Measurements from ENCODE around the gene TEX22.

DNA sequence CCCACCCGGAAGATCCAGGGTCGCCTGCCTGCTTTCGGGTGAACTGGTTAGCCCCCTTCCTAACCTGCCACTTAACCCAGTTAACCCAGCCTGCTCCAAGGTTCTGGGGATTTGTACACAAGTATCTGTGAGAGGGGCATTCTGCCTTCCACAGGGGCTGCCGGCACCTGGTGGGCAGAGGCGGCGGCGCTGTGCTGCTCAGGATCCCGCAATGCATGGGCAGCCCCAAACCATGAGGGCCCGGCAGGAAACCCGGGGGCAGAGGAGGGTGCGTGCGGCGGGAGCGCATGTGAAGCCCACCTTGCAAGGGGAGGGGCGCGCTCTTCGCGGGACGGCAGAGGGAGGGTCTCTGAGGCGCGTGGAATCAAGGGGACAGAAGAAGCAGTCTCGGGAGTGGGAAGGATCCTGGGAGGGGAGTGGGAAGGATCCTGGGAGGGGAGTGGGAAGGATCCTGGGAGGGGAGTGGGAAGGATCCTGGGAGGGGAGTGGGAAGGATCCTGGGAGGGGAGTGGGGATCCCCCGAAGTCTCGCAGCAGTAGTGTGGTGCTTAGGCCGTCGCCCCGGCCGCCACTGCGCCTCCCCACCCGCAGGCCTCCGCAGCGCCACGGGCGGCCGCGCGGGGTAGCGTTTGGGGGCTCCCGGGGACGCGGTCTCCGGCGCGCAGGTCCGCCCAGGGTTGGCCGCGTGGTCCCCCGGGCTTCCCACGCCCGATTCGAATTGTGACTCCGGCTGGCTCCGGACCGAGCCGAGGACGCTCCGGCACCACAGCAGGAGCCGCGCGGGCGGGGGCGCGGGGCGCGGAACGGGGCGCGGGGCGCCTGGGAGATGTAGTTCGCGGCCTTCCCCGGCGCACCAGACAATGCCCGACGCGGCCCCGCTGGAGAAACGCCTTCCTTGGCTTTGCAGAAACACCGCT is 16.4 kb downstream of the TEX22 start:
- TF ChIP-seq CTCF (conservative IDR thresholded peaks at IDR 0.05; ENCODE audit: low read depth in 2 of 2), result peak; percentile 31 to 41
- TF ChIP-seq EZH2phosphoT487 (IDR thresholded peaks at IDR 0.05; ENCODE audit: unreplicated experiment), result no peak
- TF ChIP-seq POLR2AphosphoS5 (IDR thresholded peaks at IDR 0.05; ENCODE audit: low read depth), result peak; percentile 57; the same call in 1 of the 2 replicates
- TF ChIP-seq, protein P1, sequence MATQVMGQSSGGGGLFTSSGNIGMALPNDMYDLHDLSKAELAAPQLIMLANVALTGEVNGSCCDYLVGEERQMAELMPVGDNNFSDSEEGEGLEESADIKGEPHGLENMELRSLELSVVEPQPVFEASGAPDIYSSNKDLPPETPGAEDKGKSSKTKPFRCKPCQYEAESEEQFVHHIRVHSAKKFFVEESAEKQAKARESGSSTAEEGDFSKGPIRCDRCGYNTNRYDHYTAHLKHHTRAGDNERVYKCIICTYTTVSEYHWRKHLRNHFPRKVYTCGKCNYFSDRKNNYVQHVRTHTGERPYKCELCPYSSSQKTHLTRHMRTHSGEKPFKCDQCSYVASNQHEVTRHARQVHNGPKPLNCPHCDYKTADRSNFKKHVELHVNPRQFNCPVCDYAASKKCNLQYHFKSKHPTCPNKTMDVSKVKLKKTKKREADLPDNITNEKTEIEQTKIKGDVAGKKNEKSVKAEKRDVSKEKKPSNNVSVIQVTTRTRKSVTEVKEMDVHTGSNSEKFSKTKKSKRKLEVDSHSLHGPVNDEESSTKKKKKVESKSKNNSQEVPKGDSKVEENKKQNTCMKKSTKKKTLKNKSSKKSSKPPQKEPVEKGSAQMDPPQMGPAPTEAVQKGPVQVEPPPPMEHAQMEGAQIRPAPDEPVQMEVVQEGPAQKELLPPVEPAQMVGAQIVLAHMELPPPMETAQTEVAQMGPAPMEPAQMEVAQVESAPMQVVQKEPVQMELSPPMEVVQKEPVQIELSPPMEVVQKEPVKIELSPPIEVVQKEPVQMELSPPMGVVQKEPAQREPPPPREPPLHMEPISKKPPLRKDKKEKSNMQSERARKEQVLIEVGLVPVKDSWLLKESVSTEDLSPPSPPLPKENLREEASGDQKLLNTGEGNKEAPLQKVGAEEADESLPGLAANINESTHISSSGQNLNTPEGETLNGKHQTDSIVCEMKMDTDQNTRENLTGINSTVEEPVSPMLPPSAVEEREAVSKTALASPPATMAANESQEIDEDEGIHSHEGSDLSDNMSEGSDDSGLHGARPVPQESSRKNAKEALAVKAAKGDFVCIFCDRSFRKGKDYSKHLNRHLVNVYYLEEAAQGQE (IDR thresholded peaks at IDR 0.05; ENCODE audit: unreplicated experiment), result no peak
- TF ChIP-seq EZH2 (IDR thresholded peaks at IDR 0.05; ENCODE audit: low read depth, unreplicated experiment), result no peak
- no peak for TF ChIP-seq ZNF331 (CRISPR knock-in tag; IDR thresholded peaks at IDR 0.05; ENCODE audit: low read depth)
- TF ChIP-seq CREB1 (CRISPR knock-in tag; IDR thresholded peaks at IDR 0.05; ENCODE audit: low read depth), result no peak
- no peak for TF ChIP-seq JUNB (IDR thresholded peaks at IDR 0.05; ENCODE audit: unreplicated experiment)
- no peak for TF ChIP-seq NANOG (IDR thresholded peaks at IDR 0.05; ENCODE audit: borderline replicate concordance)
- TF ChIP-seq STAT1 (IDR thresholded peaks at IDR 0.05; ENCODE audit: unreplicated experiment), result no peak
- TF ChIP-seq ZNF114 (CRISPR knock-in tag; IDR thresholded peaks at IDR 0.05), result no peak
- TF ChIP-seq, protein P2, sequence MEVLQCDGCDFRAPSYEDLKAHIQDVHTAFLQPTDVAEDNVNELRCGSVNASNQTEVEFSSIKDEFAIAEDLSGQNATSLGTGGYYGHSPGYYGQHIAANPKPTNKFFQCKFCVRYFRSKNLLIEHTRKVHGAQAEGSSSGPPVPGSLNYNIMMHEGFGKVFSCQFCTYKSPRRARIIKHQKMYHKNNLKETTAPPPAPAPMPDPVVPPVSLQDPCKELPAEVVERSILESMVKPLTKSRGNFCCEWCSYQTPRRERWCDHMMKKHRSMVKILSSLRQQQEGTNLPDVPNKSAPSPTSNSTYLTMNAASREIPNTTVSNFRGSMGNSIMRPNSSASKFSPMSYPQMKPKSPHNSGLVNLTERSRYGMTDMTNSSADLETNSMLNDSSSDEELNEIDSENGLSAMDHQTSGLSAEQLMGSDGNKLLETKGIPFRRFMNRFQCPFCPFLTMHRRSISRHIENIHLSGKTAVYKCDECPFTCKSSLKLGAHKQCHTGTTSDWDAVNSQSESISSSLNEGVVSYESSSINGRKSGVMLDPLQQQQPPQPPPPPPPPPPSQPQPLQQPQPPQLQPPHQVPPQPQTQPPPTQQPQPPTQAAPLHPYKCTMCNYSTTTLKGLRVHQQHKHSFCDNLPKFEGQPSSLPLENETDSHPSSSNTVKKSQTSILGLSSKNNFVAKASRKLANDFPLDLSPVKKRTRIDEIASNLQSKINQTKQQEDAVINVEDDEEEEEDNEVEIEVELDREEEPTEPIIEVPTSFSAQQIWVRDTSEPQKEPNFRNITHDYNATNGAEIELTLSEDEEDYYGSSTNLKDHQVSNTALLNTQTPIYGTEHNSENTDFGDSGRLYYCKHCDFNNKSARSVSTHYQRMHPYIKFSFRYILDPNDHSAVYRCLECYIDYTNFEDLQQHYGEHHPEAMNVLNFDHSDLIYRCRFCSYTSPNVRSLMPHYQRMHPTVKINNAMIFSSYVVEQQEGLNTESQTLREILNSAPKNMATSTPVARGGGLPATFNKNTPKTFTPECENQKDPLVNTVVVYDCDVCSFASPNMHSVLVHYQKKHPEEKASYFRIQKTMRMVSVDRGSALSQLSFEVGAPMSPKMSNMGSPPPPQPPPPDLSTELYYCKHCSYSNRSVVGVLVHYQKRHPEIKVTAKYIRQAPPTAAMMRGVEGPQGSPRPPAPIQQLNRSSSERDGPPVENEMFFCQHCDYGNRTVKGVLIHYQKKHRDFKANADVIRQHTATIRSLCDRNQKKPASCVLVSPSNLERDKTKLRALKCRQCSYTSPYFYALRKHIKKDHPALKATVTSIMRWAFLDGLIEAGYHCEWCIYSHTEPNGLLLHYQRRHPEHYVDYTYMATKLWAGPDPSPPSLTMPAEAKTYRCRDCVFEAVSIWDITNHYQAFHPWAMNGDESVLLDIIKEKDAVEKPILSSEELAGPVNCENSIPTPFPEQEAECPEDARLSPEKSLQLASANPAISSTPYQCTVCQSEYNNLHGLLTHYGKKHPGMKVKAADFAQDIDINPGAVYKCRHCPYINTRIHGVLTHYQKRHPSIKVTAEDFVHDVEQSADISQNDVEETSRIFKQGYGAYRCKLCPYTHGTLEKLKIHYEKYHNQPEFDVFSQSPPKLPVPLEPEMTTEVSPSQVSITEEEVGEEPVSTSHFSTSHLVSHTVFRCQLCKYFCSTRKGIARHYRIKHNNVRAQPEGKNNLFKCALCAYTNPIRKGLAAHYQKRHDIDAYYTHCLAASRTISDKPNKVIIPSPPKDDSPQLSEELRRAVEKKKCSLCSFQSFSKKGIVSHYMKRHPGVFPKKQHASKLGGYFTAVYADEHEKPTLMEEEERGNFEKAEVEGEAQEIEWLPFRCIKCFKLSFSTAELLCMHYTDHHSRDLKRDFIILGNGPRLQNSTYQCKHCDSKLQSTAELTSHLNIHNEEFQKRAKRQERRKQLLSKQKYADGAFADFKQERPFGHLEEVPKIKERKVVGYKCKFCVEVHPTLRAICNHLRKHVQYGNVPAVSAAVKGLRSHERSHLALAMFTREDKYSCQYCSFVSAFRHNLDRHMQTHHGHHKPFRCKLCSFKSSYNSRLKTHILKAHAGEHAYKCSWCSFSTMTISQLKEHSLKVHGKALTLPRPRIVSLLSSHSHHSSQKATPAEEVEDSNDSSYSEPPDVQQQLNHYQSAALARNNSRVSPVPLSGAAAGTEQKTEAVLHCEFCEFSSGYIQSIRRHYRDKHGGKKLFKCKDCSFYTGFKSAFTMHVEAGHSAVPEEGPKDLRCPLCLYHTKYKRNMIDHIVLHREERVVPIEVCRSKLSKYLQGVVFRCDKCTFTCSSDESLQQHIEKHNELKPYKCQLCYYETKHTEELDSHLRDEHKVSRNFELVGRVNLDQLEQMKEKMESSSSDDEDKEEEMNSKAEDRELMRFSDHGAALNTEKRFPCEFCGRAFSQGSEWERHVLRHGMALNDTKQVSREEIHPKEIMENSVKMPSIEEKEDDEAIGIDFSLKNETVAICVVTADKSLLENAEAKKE (CRISPR knock-in tag; IDR thresholded peaks at IDR 0.05), result no peak
- peak; percentile 54; the same call in 1 of the 2 replicates for TF ChIP-seq ETS1 (IDR thresholded peaks at IDR 0.05)
